Pancreas (tissue), 10 donors: Measurements from ENCODE around the gene PAQR8. TPM values are rescaled to one million over a fixed set of nuclear protein-coding genes. Genes with fewer than 3 reads are reported as not detected.

Source experiments
- ATAC-seq, 4 donors: fragments of 200-7000 bp; cut with Tn5 transposase; one replicate each; pipeline versions ENCODE4 v1.8.0 to v1.9.1; 2020; ENCODE audit warnings: mild to moderate bottlenecking in 4 of 4, moderate library complexity in 4 of 4
- DNase-seq, 6 donors: peaks; one replicate each; pipeline ENCODE4 v3.0.0-alpha.2; 2020
- FAIRE-seq: peaks from 2 replicates; lab custom pipeline; 2012; peaks lifted over from hg19 to GRCh38; lab: Jason Lieb, UNC
- H3K27ac ChIP-seq, 4 donors: fragments of 200-600 bp; sonication (generic); 1 replicate in 3 of 4; 2 replicates in 1 of 4; pipeline versions ENCODE4 v1.5.0 to v1.8.0; 2020
- H3K27me3 ChIP-seq, 4 donors: fragments of 200-600 bp; one replicate each; pipeline ENCODE4 v1.8.0; 2021
- H3K36me3 ChIP-seq, 3 donors: fragments of 200-600 bp; sonication (generic) in 1 of 3; one replicate each; pipeline versions ENCODE4 v1.5.0 to v1.8.0; 2020 to 2021
- H3K4me1 ChIP-seq, 3 donors: fragments of 200-600 bp; one replicate each; pipeline ENCODE4 v1.8.0; 2021
- H3K4me3 ChIP-seq, 4 donors: fragments of 200-600 bp; sonication (generic) in 2 of 4; one replicate each; pipeline versions ENCODE4 v1.5.0 to v1.8.0; 2020 to 2021
- H3K9me3 ChIP-seq, 4 donors: fragments of 200-600 bp; one replicate each; pipeline ENCODE4 v1.8.0; 2021
- WGBS, 2 donors: extraction: QIAGEN DNeasy Blood & Tissue Kit; methylation state at CpG; one replicate each; pipeline ENCODE4 v1.1.7; 2013; 5-methylcytosine and 5-hydroxymethylcytosine counted together
- intact Hi-C, 3 donors: fragments of 100-400 bp; cut with DNase I; formaldehyde crosslinking; loops; one replicate each; pipeline versions ENCODE4 v1.11.1 to v1.14.2; 2022
- polyA plus RNA-seq, 2 donors: library from polyadenylated mRNA; stranded (reverse); fragments of 200-250 nt; gene quantifications; one replicate each; pipeline ENCODE4 v1.2.3, GENCODE V29; 2013
- total RNA-seq, 6 donors: library from RNA; stranded (reverse); fragmentation: NEBNext Ultra II Directional in 4 of 6; extraction: Animal tissue kit (Norgen Biotek cat#: 25700) in 4 of 6; gene quantifications; one replicate each; pipeline versions ENCODE4 v1.2.1 to v1.2.4, GENCODE V29; 2021 to 2023
- TF ChIP-seq, protein P1 (sequence below), 4 donors: fragments of 200-600 bp; sonication (generic) in 3 of 4; IDR thresholded peaks; one replicate each; pipeline versions ENCODE4 v1.5.0 to v1.8.0; 2021; ENCODE audit warnings: antibody characterized with exemption in 4 of 4
- donor health status: healthy with polysubstance abuse.
- donor health status: DM: no; HTN: no; CAD: no; lungs with moderate emphysema.
- donor health status: DM: no; HTN: no; CAD: no.
- donor health status: control.
- donor health status: control.
- donor health status: Bipolar disorder and iron deficiency.
- donor health status: DM: yes; HTN: yes; CAD: no.
- donor health status: DM: no; HTN: no; CAD: no.
- donor health status: DM: no; HTN: no; CAD: no.
- donor health status: DM: yes; HTN: yes; CAD: no.

Gene PAQR8
- total and polyA plus RNA-seq, 8 donors = 0.71 to 6.1 (median 2.0) TPM

GRCh38 chr6:52457096-52457495 lies 95.1 kb downstream of the PAQR8 start:
- WGBS, 2 donors = 88 to 94% methylated on average over 2 of the region's 2 CpGs
- H3K27me3 ChIP-seq = no peaks in the 10 kb centered on the region
- H3K9me3 ChIP-seq = no peaks in the 10 kb centered on the region
- no peaks in the 10 kb centered on the region for H3K36me3 ChIP-seq
- no peak for FAIRE-seq
- no peaks in the 10 kb centered on the region for H3K4me1 ChIP-seq
- no peak overlapping the region for H3K27ac ChIP-seq
- intact Hi-C loops = no loop called here
- TF ChIP-seq, protein P1, sequence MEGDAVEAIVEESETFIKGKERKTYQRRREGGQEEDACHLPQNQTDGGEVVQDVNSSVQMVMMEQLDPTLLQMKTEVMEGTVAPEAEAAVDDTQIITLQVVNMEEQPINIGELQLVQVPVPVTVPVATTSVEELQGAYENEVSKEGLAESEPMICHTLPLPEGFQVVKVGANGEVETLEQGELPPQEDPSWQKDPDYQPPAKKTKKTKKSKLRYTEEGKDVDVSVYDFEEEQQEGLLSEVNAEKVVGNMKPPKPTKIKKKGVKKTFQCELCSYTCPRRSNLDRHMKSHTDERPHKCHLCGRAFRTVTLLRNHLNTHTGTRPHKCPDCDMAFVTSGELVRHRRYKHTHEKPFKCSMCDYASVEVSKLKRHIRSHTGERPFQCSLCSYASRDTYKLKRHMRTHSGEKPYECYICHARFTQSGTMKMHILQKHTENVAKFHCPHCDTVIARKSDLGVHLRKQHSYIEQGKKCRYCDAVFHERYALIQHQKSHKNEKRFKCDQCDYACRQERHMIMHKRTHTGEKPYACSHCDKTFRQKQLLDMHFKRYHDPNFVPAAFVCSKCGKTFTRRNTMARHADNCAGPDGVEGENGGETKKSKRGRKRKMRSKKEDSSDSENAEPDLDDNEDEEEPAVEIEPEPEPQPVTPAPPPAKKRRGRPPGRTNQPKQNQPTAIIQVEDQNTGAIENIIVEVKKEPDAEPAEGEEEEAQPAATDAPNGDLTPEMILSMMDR (IDR thresholded peaks at IDR 0.05) = no peak
- no peak for ATAC-seq
- no peak for DNase-seq
- H3K4me3 ChIP-seq = no peak overlapping the region

Other genes with a start within 250 kb of the PAQR8 start
- gene IL17A, start 175.8 kb upstream of the PAQR8 start, total RNA-seq = not detected
- not detected for gene IL17A, start 175.8 kb upstream of the PAQR8 start, polyA plus RNA-seq
- gene IL17F, start 117.7 kb upstream of the PAQR8 start, total RNA-seq = not detected
- gene IL17F, start 117.7 kb upstream of the PAQR8 start, polyA plus RNA-seq = not detected
- gene MCM3, start 77.4 kb upstream of the PAQR8 start, total RNA-seq = 10 to 100 TPM in 4 of 6 donors, 1 to 10 TPM in 2; 7.0 to 19.4 (median 12.1) TPM
- 10 to 100 TPM in 1 of 2 donors, 1 to 10 TPM in 1; 7.4 to 13.6 TPM for gene MCM3, start 77.4 kb upstream of the PAQR8 start, polyA plus RNA-seq
- 10 to 100 TPM in 3 of 6 donors, 1 to 10 TPM in 3; 5.5 to 15.1 (median 9.8) TPM for gene EFHC1, start 58.2 kb downstream of the PAQR8 start, total RNA-seq
- 10 to 100 TPM; 27.8 to 39.0 TPM for gene EFHC1, start 58.2 kb downstream of the PAQR8 start, polyA plus RNA-seq
- 10 to 100 TPM in 1 of 6 donors, 1 to 10 TPM in 5; 3.9 to 11.2 (median 6.1) TPM for gene TRAM2, start 214.9 kb downstream of the PAQR8 start, total RNA-seq
- 1 to 10 TPM; 1.9 to 3.2 TPM for gene TRAM2, start 214.9 kb downstream of the PAQR8 start, polyA plus RNA-seq